Body of pancreas (tissue), 4 donors: ENCODE results near the gene NPW. TPM values are rescaled to one million over a fixed set of nuclear protein-coding genes. Genes with fewer than 3 reads are reported as not detected.
A peak's percentile ranks its signal among the peaks of the same experiment; 100 is the strongest.

ENCODE experiments used
- ATAC-seq: fragments of 150-250 bp; one replicate; pipeline ENCODE4 v1.9.1; 2016
- DNase-seq, 4 donors: peaks; one replicate each; pipeline ENCODE4 v3.0.0-alpha.2; 2019
- H3K27ac ChIP-seq, 4 donors: fragments of 200-600 bp; sonication (generic); 1 replicate in 3 of 4; 2 replicates in 1 of 4; pipeline versions ENCODE4 v1.5.1 to v1.6.1; 2016 to 2019; ENCODE audit warnings: mild to moderate bottlenecking in 1 of 4, mixed read lengths in 1 of 4, moderate library complexity in 1 of 4
- H3K27me3 ChIP-seq, 2 donors: fragments of 200-600 bp; sonication (generic); one replicate each; pipeline ENCODE4 v1.6.0; 2016; ENCODE audit warnings: mild to moderate bottlenecking in 1 of 2
- H3K36me3 ChIP-seq, 2 donors: fragments of 200-600 bp; sonication (generic); replicated peaks in 1 of 2; 2 replicates each; pipeline ENCODE4 v1.5.1; 2016; ENCODE audit warnings: low read depth in 2 of 2; ENCODE audit not compliant: insufficient read depth in 1 of 2
- H3K4me1 ChIP-seq: fragments of 200-600 bp; sonication (generic); one replicate; pipeline ENCODE4 v1.6.0; 2016
- H3K4me3 ChIP-seq, 2 donors: fragments of 200-600 bp; sonication (generic); 1 replicate in 1 of 2; 2 replicates in 1 of 2; pipeline ENCODE4 v1.5.1; 2016 to 2019
- H3K9me3 ChIP-seq, 3 donors: fragments of 200-600 bp; sonication (generic); 1 replicate in 2 of 3; 2 replicates in 1 of 3; pipeline ENCODE4 v1.5.1; 2016
- POLR2A ChIP-seq, 3 donors: fragments of 450-650 bp; IDR thresholded peaks; one replicate each; pipeline ENCODE4 v1.6.1; 2016; ENCODE audit warnings: antibody characterized with exemption in 3 of 3, mild to moderate bottlenecking in 2 of 3
- WGBS, 2 donors: methylation state at CpG; one replicate each; pipeline ENCODE4 v1.1.5; 2017; 5-methylcytosine and 5-hydroxymethylcytosine counted together
- intact Hi-C: fragments of 100-400 bp; cut with DNase I; formaldehyde crosslinking; loops from one replicate; pipeline ENCODE4 v1.15.1; 2023
- total RNA-seq, 2 donors: library from RNA; depleted of rRNA; stranded (reverse); fragments of >200 nt; gene quantifications; one replicate each; pipeline ENCODE4 v1.1.0, GENCODE V29; 2016
- TF ChIP-seq, protein P1 (sequence below), 7 experiments: fragments of 450-650 bp in 4 of 7; fragments of 200-600 bp in 3 of 7; sonication (generic) in 3 of 7; IDR thresholded peaks; one replicate each; pipeline ENCODE4 v1.5.1; 2016 to 2019; ENCODE audit warnings: antibody characterized with exemption in 7 of 7

The NPW gene
- total RNA-seq, 2 donors from 2014 or later = not detected

GRCh38 chr16:1989209-1990100 is 30.1 kb upstream of the NPW start, which contains the start of gene SYNGR3:
TSS of gene SYNGR3 (plus strand) at chr16:1989970. CDS start at chr16:1990103, 133 bp downstream.
- peak in 1 of 4 donors; percentile 71 for DNase-seq

DNA sequence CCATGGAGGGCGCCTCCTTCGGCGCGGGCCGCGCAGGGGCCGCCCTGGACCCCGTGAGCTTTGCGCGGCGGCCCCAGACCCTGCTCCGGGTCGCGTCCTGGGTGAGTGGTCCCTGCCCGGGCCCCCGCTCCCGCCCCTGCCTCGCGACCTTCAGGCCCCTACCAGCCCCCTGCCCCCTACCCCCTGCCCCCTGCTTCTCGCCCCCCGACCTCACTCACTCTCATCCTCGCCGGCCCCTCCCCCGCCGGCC is 29.6 kb upstream of the NPW start:
- H3K9me3 ChIP-seq = no peaks in the 10 kb centered on the region
- DNase-seq (no peak), ATAC-seq (no peak)
- H3K4me3 ChIP-seq = no peak overlapping the region
- H3K27ac ChIP-seq = no peak overlapping the region
- peaks cover 0 to 2% of the 10 kb centered on the region in 2 donors for H3K36me3 ChIP-seq
- H3K27me3 ChIP-seq = peaks cover 0 to 19% of the 10 kb centered on the region in 2 donors
- WGBS, 2 donors = 1 to 2% methylated on average over 9 to 15 of the region's 25 CpGs
- no peak for TF ChIP-seq POLR2A (IDR thresholded peaks at IDR 0.05)
- TF ChIP-seq, protein P1, sequence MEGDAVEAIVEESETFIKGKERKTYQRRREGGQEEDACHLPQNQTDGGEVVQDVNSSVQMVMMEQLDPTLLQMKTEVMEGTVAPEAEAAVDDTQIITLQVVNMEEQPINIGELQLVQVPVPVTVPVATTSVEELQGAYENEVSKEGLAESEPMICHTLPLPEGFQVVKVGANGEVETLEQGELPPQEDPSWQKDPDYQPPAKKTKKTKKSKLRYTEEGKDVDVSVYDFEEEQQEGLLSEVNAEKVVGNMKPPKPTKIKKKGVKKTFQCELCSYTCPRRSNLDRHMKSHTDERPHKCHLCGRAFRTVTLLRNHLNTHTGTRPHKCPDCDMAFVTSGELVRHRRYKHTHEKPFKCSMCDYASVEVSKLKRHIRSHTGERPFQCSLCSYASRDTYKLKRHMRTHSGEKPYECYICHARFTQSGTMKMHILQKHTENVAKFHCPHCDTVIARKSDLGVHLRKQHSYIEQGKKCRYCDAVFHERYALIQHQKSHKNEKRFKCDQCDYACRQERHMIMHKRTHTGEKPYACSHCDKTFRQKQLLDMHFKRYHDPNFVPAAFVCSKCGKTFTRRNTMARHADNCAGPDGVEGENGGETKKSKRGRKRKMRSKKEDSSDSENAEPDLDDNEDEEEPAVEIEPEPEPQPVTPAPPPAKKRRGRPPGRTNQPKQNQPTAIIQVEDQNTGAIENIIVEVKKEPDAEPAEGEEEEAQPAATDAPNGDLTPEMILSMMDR (IDR thresholded peaks at IDR 0.05) = no peak
- H3K4me1 ChIP-seq = peaks cover 41% of the 10 kb centered on the region
- intact Hi-C loops = no loop called here

More at GRCh38 chr16:1989209-1990100, 30.1 kb upstream of the NPW start, which contains the start of gene SYNGR3:
- ATAC-seq = no peak
- TF ChIP-seq, protein P1 (IDR thresholded peaks at IDR 0.05) = no peak
- no peak for TF ChIP-seq POLR2A (IDR thresholded peaks at IDR 0.05)
- H3K9me3 ChIP-seq = no peaks in the 10 kb centered on the region
- WGBS, 2 donors = 3 to 9% methylated on average over 10 to 64 of the region's 67 CpGs
- H3K4me3 ChIP-seq = no peak within 1 kb of the TSS
- peaks cover 0 to 2% of the 10 kb centered on the region in 2 donors for H3K36me3 ChIP-seq
- intact Hi-C loops = no loop called here
- H3K27me3 ChIP-seq = peaks cover 0 to 19% of the 10 kb centered on the region in 2 donors
- H3K27ac ChIP-seq = no peak within 1 kb of the TSS
- peaks cover 46% of the 10 kb centered on the region for H3K4me1 ChIP-seq

GRCh38 chr16:1990351-1991134 is 29.0 kb upstream of the NPW start:
- Histone ChIP-seq H3K36me3 (peaks cover 0 to 2% of the 10 kb centered on the region in 2 donors), H3K4me3 (no peak overlapping the region), H3K9me3 (no peaks in the 10 kb centered on the region), H3K27me3 (peaks cover 0 to 19% of the 10 kb centered on the region in 2 donors), H3K4me1 (peaks cover 36% of the 10 kb centered on the region), H3K27ac (no peak overlapping the region)
- DNase-seq (peak in 3 of 4 donors; percentile 53 to 76 (median 66)), ATAC-seq (no peak)
- WGBS, 2 donors = 5 to 19% methylated on average over 8 to 50 of the region's 50 CpGs
- intact Hi-C loops = no loop called here
- TF ChIP-seq, protein P1 (IDR thresholded peaks at IDR 0.05) = no peak
- TF ChIP-seq POLR2A (IDR thresholded peaks at IDR 0.05) = no peak

DNA sequence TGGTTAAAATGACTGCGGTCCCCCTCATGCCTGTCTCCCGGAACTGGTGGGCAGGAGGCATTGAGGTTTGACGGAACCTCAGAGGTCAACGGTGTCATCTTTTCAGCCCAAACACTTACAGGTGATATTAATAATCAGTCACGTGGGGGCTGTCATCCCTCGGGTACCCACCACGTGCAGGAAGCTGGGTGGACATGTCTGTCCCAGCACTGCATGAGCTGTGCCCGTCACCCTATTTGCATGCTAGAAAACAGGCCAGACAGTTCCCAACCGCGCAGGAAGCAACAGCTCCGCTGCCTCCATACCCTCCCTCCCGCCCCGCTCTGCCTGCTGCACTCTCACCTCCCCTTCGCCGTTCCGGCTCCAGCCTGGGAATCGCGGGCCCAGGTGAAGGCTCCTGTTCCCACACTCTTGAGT is 28.4 kb upstream of the NPW start:
- H3K9me3 ChIP-seq = no peaks in the 10 kb centered on the region
- DNase-seq (no peak), ATAC-seq (no peak)
- TF ChIP-seq, protein P1 (IDR thresholded peaks at IDR 0.05) = no peak
- TF ChIP-seq POLR2A (IDR thresholded peaks at IDR 0.05) = no peak
- WGBS, 2 donors = 20 to 34% methylated on average over 11 to 18 of the region's 18 CpGs
- H3K36me3 ChIP-seq = peaks cover 0 to 2% of the 10 kb centered on the region in 2 donors
- H3K27ac ChIP-seq = no peak overlapping the region
- intact Hi-C loops = no loop called here
- peaks cover 0 to 19% of the 10 kb centered on the region in 2 donors for H3K27me3 ChIP-seq
- H3K4me1 ChIP-seq = peaks cover 36% of the 10 kb centered on the region
- no peak overlapping the region for H3K4me3 ChIP-seq
